Stomach (tissue), 9 donors: ENCODE results near the gene SELENOW. TPM values are rescaled to one million over a fixed set of nuclear protein-coding genes. Genes with fewer than 3 reads are reported as not detected.

ENCODE experiments used
- DNase-seq, 2 donors: peaks; one replicate each; pipeline versions ENCODE4 v3.0.0 to v3.0.0-alpha.2; 2013 to 2019
- H3K27ac ChIP-seq, 5 donors: fragments of 200-600 bp in 4 of 5; sonication (generic) in 4 of 5; one replicate each; pipeline ENCODE4 v1.5.1; 2013 to 2019; ENCODE audit warnings: mild to moderate bottlenecking in 1 of 5, moderate library complexity in 1 of 5
- H3K27me3 ChIP-seq, 3 donors: fragments of 200-600 bp; sonication (generic); one replicate each; pipeline ENCODE4 v1.5.1; 2017 to 2019; ENCODE audit warnings: mixed run types in 1 of 3
- H3K36me3 ChIP-seq, 4 donors: fragments of 200-600 bp; sonication (generic); 1 replicate in 3 of 4; 2 replicates in 1 of 4; pipeline ENCODE4 v1.5.1; 2016 to 2019
- H3K4me1 ChIP-seq, 4 donors: fragments of 200-600 bp; sonication (generic); one replicate each; pipeline ENCODE4 v1.5.1; 2016 to 2019
- H3K4me3 ChIP-seq, 4 donors: fragments of 200-600 bp; sonication (generic) in 3 of 4; one replicate each; pipeline ENCODE4 v1.5.1; 2016 to 2019; ENCODE audit warnings: mild to moderate bottlenecking in 1 of 4
- H3K9me3 ChIP-seq, 4 donors: fragments of 200-600 bp; sonication (generic); one replicate each; pipeline ENCODE4 v1.5.1; 2016 to 2019
- CTCF ChIP-seq, 7 experiments: fragments of 450-650 bp in 4 of 7; fragments of 200-600 bp in 3 of 7; sonication (generic) in 3 of 7; IDR thresholded peaks; one replicate each; pipeline ENCODE4 v1.5.1; 2016 to 2019; ENCODE audit warnings: antibody characterized with exemption in 7 of 7, control low read depth in 2 of 7, mild to moderate bottlenecking in 1 of 7
- EP300 ChIP-seq: sonication (generic); formaldehyde crosslinking; IDR thresholded peaks from one replicate; pipeline ENCODE4 v1.6.1; 2017; ENCODE audit warnings: antibody characterized with exemption
- POLR2A ChIP-seq, 4 donors: fragments of 450-650 bp; IDR thresholded peaks; one replicate each; pipeline ENCODE4 v1.6.1; 2016; ENCODE audit warnings: antibody characterized with exemption in 4 of 4, control low read depth in 2 of 4, mild to moderate bottlenecking in 1 of 4, moderate library complexity in 1 of 4
- POLR2AphosphoS5 ChIP-seq, 3 donors: sonication (generic); formaldehyde crosslinking; IDR thresholded peaks; one replicate each; pipeline ENCODE4 v1.6.1; 2016; ENCODE audit warnings: antibody characterized with exemption in 3 of 3
- WGBS, 5 donors: extraction: QIAGEN DNeasy Blood & Tissue Kit in 3 of 5; methylation state at CpG; one replicate each; pipeline versions ENCODE4 v1.1.5 to v1.1.7; 2013 to 2018; 5-methylcytosine and 5-hydroxymethylcytosine counted together
- intact Hi-C: fragments of 100-400 bp; cut with DNase I; formaldehyde crosslinking; loops from one replicate; pipeline ENCODE4 v1.15.1; 2023; ENCODE audit warnings: low total_unique reads
- polyA plus RNA-seq, 3 donors: library from polyadenylated mRNA; stranded (reverse); fragments of 200-250 nt; gene quantifications; one replicate each; pipeline ENCODE4 v1.2.3, GENCODE V29; 2013
- small RNA-seq, 4 donors: library from RNA; depleted of rRNA; stranded (forward); fragments of <200 nt; gene quantifications; one replicate each; pipeline ENCODE3, GENCODE V24; 2016
- total RNA-seq, 5 donors: library from RNA; depleted of rRNA; stranded (reverse); fragments of >200 nt; gene quantifications; one replicate each; pipeline versions ENCODE4 v1.1.0 to v1.2.3, GENCODE V29; 2014 to 2016
- donor health status: healthy with polysubstance abuse.
- donor health status: Bipolar disorder and iron deficiency.
- donor health status: healthy.

SELENOW gene
- total and polyA plus RNA-seq, 8 donors, result 204 to 1,097 (median 585) TPM

- DNase-seq, result no peak
- Histone ChIP-seq H3K9me3 (no peaks in the 10 kb centered on the region), H3K4me1 (no peaks in the 10 kb centered on the region), H3K36me3 (no peaks in the 10 kb centered on the region), H3K27me3 (peaks cover 0 to 51% (median 4%) of the 10 kb centered on the region in 3 donors), H3K27ac (no peak overlapping the region), H3K4me3 (no peak overlapping the region)
- TF ChIP-seq CTCF (IDR thresholded peaks at IDR 0.05) (no peak), POLR2A (IDR thresholded peaks at IDR 0.05) (no peak), EP300 (no peak), POLR2AphosphoS5 (IDR thresholded peaks at IDR 0.05) (no peak)
- 71 to 94% (median 89%) methylated on average over 4 of the region's 4 CpGs for WGBS, 5 donors
- intact Hi-C loops, result no loop called here
These were observed 54.2 kb downstream of the SELENOW start for GRCh38 chr19:47832723-47833122.

Small RNA genes within 50 kb of the gene (small RNA-seq; reads per million reads assigned to genes)
- gene AC008745.1 (0 reads per million in 4 donors), gene SNORD23 (0 reads per million in 4 donors)

Other genes starting within 250 kb of the SELENOW start
- gene ZNF541, start 205.6 kb upstream of the SELENOW start, total RNA-seq, result under 1 TPM in 1 of 5 donors, not detected in 4; 0.18 TPM
- gene ZNF541, start 205.6 kb upstream of the SELENOW start, polyA plus RNA-seq, result under 1 TPM in 2 of 3 donors, not detected in 1; 0.08 to 0.19 TPM
- gene BICRA, start 169.6 kb upstream of the SELENOW start, total RNA-seq, result 10 to 100 TPM in 4 of 5 donors, 1 to 10 TPM in 1; 8.3 to 13.4 (median 11.9) TPM
- 1 to 10 TPM; 2.7 to 4.2 (median 2.9) TPM for gene BICRA, start 169.6 kb upstream of the SELENOW start, polyA plus RNA-seq
- 100 to 1,000 TPM in 1 of 5 donors, 10 to 100 TPM in 4; 24.5 to 334 (median 36.2) TPM for gene EHD2, start 65.3 kb upstream of the SELENOW start, total RNA-seq
- gene EHD2, start 65.3 kb upstream of the SELENOW start, polyA plus RNA-seq, result 10 to 100 TPM; 38.6 to 45.1 (median 39.9) TPM
- gene NOP53, start 33.2 kb upstream of the SELENOW start, total RNA-seq, result 100 to 1,000 TPM; 110 to 784 (median 214) TPM
- 100 to 1,000 TPM; 540 to 699 (median 547) TPM for gene NOP53, start 33.2 kb upstream of the SELENOW start, polyA plus RNA-seq
- not detected for gene TPRX1, start 25.8 kb downstream of the SELENOW start, total RNA-seq
- not detected for gene TPRX1, start 25.8 kb downstream of the SELENOW start, polyA plus RNA-seq
- not detected for gene CRX, start 43.2 kb downstream of the SELENOW start, total RNA-seq
- gene CRX, start 43.2 kb downstream of the SELENOW start, polyA plus RNA-seq, result not detected
- not detected for gene TPRX2, start 80.5 kb downstream of the SELENOW start, total RNA-seq
- not detected for gene TPRX2, start 80.5 kb downstream of the SELENOW start, polyA plus RNA-seq
- 10 to 100 TPM in 1 of 5 donors, 1 to 10 TPM in 1, not detected in 3; 6.8 to 13.4 TPM for gene SULT2A1, start 107.6 kb downstream of the SELENOW start, total RNA-seq
- gene SULT2A1, start 107.6 kb downstream of the SELENOW start, polyA plus RNA-seq, result 10 to 100 TPM in 1 of 3 donors, 1 to 10 TPM in 1, under 1 TPM in 1; 0.48 to 16.5 (median 8.5) TPM
- not detected for gene BSPH1, start 213.5 kb downstream of the SELENOW start, total RNA-seq
- gene BSPH1, start 213.5 kb downstream of the SELENOW start, polyA plus RNA-seq, result not detected
- not detected for gene ELSPBP1, start 215.9 kb downstream of the SELENOW start, total RNA-seq
- not detected for gene ELSPBP1, start 215.9 kb downstream of the SELENOW start, polyA plus RNA-seq